KOPT-K1 (cell line): ENCODE data around the gene SLX4IP.

Source experiments
- H3K27ac ChIP-seq: fragments of 200-600 bp; sonication (generic); 2 replicates; pipeline ENCODE4 v1.5.1; 2016; ENCODE audit warnings: antibody characterized with exemption, mild to moderate bottlenecking, low read depth, low read length; ENCODE audit not compliant: poor library complexity, severe bottlenecking
- H3K36me3 ChIP-seq: fragments of 200-600 bp; sonication (generic); 2 replicates; pipeline ENCODE4 v1.5.1; 2017; ENCODE audit warnings: antibody characterized with exemption, mild to moderate bottlenecking, low read length, moderate library complexity; ENCODE audit not compliant: insufficient read depth
- H3K9me3 ChIP-seq: fragments of 200-600 bp; sonication (generic); 2 replicates; pipeline ENCODE4 v1.5.1; 2017; ENCODE audit warnings: antibody characterized with exemption, low read length, mild to moderate bottlenecking; ENCODE audit not compliant: insufficient read depth, poor library complexity, severe bottlenecking

The SLX4IP gene

DNA sequence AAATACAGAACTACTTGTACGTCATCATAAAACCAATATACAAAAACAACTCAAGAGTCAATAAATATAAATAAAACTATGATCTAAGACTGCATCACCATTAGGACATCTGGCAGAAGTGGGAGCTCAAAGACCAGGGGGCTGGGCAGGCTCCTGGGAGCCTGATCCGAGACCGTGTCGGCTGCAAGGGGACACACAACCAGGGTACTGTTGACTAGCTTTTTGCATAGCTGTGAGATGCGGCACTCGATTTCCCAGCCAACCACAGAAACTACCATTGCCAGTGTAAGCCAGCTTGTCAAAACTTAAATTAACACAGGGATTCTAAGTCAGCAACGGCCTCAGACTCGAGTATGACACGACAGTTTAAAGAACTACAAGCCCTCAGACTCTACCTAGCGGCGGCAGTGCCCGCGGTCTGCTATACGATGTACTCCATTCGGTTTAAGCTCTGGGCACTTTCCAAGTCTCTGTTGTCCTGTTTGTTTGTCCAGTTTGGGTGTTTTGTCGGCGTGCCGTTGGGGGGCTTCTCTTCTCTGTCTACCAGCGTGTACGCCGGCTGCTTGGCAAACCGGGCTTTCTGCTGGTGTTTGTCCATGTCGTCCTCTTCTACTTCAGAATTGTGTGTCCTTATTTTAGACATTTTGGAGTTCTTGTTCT, 204.1 kb downstream of the SLX4IP start:
- Histone ChIP-seq H3K27ac (no peak overlapping the region), H3K9me3 (no peaks in the 10 kb centered on the region), H3K36me3 (no peaks in the 10 kb centered on the region)

DNA sequence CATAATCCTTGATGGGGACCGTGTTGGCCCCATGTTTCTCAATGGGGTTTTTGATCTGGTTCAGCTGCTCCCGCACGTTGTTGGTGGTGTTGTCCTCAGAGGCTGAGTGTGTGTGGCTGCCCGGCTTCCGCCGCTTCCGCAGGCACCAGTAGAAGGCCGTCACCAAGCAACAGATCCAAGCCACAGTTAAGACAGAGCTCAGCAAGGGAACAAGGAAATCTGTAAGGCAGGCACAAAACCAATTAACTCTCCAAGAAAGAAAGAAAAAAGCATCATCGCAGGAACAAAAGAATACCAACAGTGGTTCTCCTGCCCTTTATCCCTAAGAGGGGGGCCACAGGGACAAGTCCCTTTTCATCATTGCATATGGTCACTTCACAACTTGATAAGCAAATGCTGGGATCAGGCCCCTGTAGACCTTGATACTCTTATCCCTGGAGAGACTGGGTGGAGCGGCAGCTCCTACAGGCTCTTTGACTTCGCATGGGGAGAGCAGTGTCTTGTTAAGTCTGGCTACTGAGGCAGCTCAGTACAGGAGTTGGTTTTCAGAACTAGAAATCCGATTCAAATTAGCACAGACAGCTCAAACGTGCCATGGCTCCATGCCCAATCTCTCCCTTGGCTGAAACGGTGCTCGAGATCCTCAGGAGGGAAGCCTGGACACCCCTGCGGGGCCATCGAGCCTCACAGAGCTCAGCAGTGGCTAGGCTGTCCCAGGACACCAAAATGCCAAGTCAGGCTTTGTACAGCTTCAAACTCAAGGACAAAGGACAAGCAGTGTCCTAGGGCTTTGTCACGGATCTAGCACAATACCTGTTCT, 204.8 kb downstream of the SLX4IP start:
- Histone ChIP-seq H3K36me3 (no peaks in the 10 kb centered on the region), H3K9me3 (no peaks in the 10 kb centered on the region), H3K27ac (no peak overlapping the region)

DNA sequence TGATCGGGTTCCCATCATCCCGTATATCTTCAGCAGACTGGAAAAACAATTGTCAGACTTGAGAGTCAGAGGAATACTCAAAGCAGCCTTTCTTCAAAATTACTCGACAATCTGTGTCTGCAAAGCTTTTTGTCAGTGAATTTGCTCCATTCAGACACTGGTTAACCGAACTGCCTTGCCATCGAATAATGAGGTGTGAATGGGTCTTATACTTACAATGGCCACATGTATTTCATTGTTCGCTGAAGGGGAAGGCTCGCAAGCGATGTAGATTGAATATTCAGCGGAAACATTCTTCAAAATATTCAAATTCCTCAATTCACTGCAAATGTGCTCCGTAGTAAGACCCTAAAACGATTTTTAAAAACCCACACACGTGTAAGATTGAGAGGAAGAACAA, 205.8 kb downstream of the SLX4IP start:
- no peaks in the 10 kb centered on the region for H3K9me3 ChIP-seq
- no peaks in the 10 kb centered on the region for H3K36me3 ChIP-seq
- no peak overlapping the region for H3K27ac ChIP-seq

DNA sequence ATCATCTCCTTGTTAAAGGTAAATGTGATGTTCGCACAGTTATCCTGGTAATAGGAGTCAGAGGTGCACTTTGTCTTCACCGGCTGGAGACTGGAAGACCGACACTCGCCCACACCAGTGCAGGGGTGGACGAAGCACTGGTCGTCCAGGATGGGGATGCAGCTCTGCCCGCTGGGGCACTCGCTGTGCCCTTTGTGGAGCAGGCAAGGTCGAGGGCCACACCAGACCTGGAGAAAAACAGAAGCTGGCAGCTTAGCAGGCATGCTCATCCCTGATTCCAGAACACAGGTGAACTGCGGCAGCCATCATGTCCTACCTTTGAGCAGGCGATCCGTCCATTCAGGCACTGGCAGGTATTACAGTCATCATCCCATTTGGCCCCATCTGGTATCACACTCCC, 206.4 kb downstream of the SLX4IP start:
- Histone ChIP-seq H3K36me3 (no peaks in the 10 kb centered on the region), H3K9me3 (no peaks in the 10 kb centered on the region), H3K27ac (no peak overlapping the region)

DNA sequence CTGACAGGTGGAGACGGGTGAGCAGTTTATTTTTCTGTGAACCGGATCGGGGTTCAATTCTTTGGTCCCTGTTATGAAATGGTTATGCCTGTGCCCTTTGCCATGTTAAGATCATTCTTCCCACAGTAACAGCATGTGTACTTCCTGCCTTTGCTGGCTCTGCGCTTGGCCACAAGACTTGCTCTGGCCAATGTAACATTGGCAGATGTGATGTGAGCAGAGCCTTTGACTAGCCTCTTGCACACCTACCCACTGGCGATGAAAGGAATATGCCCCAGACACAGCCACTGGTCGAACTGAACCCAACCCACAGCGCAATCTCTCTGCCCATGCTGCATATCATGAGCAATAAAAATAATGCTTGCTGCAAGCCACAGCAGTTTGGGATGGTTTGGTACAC, 206.8 kb downstream of the SLX4IP start:
- H3K36me3 ChIP-seq = no peaks in the 10 kb centered on the region
- H3K27ac ChIP-seq = no peak overlapping the region
- H3K9me3 ChIP-seq = no peaks in the 10 kb centered on the region

DNA sequence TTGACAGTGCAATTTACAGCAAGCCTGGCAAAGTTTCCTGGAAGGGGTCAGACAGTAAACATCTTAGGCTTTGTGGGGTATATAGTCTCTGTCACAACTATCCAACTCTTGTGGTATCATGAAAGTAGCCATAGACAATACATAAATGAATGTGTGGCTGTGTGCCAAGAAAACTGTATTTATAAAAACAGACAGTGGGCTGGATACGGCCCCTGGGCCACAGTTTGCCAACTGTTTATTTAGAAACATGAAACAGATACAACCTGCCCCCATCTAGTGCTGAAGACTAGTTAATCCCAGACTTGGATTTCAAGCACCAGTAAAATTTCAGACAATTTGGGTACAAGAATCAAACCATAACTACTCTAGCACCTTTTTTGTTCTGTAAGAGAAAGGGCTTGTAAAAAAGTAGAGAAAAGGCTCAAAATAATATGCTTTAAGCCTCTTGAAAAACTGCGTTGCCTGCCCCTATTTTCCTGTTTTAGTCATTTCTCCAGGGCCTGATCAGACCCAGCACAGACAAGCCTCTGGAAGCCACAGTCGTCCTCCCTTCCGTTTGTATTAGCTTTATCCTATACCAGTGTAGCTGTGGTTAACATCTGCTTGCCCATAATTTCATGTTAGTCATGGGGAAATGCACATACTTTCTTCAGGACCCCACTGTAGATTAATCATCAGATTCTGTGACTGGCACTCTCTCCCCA, 207.9 kb downstream of the SLX4IP start:
- no peaks in the 10 kb centered on the region for H3K36me3 ChIP-seq
- no peaks in the 10 kb centered on the region for H3K9me3 ChIP-seq
- no peak overlapping the region for H3K27ac ChIP-seq

DNA sequence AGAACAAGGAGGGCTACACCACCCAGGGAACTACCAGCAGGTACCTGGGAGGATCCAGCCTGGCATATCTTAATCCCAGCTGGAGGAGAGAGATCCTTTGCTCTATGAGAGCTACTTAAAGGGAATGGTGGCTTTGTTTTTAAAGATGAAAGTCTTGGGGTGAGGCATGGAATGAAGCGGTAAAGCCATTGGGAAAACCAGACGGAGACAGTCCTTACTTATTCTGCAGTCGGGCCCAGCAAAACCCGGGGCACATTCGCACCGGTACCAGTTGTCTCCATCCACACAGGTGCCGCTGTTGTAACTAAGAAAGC, 208.4 kb downstream of the SLX4IP start:
- H3K36me3 ChIP-seq = no peaks in the 10 kb centered on the region
- no peak overlapping the region for H3K27ac ChIP-seq
- no peaks in the 10 kb centered on the region for H3K9me3 ChIP-seq

DNA sequence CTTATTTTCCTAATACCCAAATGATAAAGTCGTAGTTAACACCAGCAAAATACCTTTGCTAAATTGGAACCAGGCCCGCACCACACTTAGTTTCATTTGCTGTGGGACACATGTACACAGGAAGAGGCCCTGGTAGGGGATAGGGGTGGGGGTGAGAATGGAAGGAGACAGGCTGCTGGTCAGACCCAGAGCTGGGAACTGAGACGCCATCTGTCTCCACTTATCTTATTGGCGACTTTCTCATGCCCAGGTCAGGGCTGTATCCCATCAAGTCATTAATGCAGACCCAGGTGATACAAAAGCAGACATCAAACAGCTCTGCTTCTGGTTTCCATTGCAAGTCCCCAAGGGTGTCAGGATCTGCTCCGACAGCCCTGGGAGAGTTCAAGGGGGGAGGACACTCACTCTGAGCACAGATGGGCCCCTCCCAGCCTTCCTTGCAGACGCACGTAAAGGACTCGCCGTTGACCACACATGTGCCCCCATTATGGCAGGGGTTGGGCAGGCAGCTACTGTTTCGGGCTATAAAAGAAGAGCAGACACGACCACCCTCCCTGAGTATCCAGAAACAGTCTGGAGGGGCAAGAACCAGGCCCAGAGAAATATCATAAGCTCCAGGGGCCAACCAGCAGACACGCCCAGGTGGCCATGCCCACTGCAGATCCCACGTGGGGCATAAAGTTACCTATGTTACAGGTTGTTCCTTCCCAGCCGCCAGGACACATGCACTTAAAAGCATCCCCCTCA, 209.5 kb downstream of the SLX4IP start:
- no peaks in the 10 kb centered on the region for H3K36me3 ChIP-seq
- H3K9me3 ChIP-seq = no peaks in the 10 kb centered on the region
- H3K27ac ChIP-seq = no peak overlapping the region

DNA sequence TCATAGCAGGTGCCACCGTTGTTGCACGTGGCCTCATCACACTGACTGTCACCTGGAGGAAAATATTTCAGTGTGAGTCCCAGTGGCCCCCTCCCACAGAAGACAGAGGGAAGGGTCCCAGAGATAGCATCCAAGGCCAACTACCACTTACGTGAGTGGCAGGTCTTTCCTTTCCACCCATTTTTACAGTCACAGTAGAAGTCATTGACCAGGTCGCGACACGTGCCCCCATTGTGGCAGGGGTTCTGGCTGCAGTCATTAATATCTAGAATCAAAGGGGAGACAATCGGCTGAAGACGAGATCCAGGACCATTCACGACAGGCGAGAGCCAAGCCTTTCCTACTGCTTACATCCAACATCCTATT, 210.1 kb downstream of the SLX4IP start:
- Histone ChIP-seq H3K27ac (no peak overlapping the region), H3K9me3 (no peaks in the 10 kb centered on the region), H3K36me3 (no peaks in the 10 kb centered on the region)

DNA sequence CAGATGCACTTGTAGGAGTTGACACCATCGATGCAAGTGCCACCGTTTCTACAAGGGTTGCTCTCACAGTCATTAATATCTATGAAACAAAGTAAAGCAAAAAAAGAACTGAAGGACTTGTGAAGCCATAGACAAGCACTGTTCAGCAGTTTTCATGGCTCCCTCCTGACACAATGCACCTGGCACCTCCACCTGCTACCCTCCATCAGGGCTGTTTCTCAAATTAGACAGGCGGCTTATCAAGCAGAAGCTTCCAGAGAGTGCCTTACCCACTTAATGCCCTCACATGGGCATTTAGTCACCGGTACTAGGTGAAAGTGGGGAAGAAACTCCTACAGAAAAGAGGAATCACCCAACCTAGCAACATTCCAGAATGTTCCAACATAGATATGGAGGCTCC, 210.9 kb downstream of the SLX4IP start:
- no peaks in the 10 kb centered on the region for H3K9me3 ChIP-seq
- H3K36me3 ChIP-seq = no peaks in the 10 kb centered on the region
- H3K27ac ChIP-seq = no peak overlapping the region

DNA sequence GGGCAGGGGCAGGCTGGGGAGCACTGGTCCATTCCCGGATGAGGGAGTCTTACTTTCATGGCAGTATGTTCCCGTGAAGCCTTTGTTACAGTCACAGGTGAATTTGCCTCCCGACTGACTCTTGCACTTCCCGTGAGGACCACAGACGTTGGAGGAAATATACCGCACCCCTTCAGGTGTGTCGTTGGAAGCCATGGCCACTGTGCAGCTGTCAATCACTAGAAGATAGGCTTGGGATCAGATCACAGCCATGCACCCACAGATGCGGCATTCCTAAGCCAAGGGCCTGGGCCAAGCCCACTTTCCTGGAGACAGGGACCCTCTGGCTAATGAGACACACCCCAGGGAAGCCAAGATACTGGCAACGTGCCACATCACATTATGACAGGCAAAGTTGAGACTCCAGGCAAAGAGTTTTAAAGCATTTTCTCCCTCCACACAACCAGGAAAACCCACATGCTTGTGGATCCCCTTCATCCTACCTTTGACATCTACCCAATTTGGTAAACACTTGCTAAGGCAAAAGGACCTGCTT, 211.8 kb downstream of the SLX4IP start:
- H3K36me3 ChIP-seq = no peaks in the 10 kb centered on the region
- H3K27ac ChIP-seq = no peak overlapping the region
- H3K9me3 ChIP-seq = no peaks in the 10 kb centered on the region

DNA sequence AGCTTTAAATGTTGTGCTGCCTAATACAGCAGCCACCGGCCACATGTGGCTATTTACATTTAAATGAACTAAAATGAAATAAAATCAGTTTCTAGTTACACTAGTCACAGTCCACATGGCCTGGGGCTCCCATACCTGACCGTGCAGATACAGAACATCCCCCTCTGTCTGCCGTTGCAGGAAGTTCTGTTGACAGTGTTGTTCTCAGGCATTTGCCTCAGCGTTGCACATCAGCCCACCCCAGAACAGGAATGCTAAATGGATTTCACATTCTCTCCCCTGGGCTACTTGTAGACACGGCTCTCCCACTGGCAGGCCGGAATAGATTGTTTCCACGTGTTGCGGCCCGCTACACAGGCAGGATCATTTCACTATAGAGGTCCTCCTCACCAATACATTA, 212.4 kb downstream of the SLX4IP start:
- H3K27ac ChIP-seq = no peak overlapping the region
- H3K36me3 ChIP-seq = no peaks in the 10 kb centered on the region

DNA sequence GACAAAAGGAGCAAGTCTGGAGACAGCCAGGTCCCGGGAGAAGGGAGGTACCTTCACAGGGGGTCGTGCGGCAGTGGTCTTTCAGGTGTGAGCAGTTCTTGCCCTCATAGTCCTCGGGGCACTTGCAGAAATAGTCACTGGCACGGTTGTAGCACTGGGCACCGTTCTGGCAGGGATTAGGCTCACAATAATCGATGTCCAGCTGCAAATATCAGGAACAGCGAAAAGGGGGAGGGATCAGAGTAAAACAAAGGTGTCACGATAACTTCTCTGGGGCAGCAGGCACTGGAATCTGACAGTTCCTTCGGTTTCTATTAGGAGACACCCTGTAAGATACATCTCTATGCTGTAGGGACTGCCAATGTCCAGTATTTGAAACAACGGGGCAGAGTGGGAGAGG, 212.8 kb downstream of the SLX4IP start:
- Histone ChIP-seq H3K36me3 (no peaks in the 10 kb centered on the region), H3K27ac (no peak overlapping the region), H3K9me3 (no peaks in the 10 kb centered on the region)

More for the DNA sequence above, 212.4 kb downstream of the SLX4IP start:
- H3K9me3 ChIP-seq = no peaks in the 10 kb centered on the region

DNA sequence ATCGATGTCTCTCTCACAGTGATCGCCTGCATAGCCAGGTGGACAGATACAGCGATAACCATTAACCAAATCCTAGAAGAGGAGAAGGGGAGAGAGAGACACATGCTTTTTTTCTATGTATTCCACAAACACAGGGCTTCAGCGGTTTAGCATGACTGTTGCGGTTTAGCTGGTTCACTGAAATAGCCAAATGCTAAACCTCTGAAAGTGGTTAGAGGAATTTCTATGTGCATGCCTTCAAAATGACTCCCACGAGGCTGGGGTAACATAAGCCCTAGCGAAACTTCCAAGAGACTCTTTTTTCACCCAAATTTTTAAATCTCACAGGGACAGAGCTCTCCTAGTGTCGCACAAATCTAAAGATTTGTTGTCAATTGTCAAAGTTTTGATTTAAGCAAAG, 213.5 kb downstream of the SLX4IP start:
- no peaks in the 10 kb centered on the region for H3K9me3 ChIP-seq
- no peak overlapping the region for H3K27ac ChIP-seq
- no peaks in the 10 kb centered on the region for H3K36me3 ChIP-seq
